HepG2 (cell line): ENCODE measurements around the gene ZNF33B. TPM values are rescaled to one million over a fixed set of nuclear protein-coding genes. Genes with fewer than 3 reads are reported as not detected.
A peak's percentile ranks its signal among the peaks of the same experiment; 100 is the strongest.

Experiments used
- AGO2 ChIP-seq: fragments of 200-400 bp; formaldehyde crosslinking; optimal IDR thresholded peaks from 2 replicates; pipeline ENCODE3; 2017; ENCODE audit warnings: mild to moderate bottlenecking, low read depth, low read length, moderate library complexity
- ASH2L ChIP-seq: fragments of 300-600, 200-600 bp; sonication (generic); IDR thresholded peaks from 2 replicates; pipeline ENCODE4 v1.7.0; 2017; ENCODE audit warnings: low read depth, mild to moderate bottlenecking, moderate library complexity, mixed read lengths, low read length; ENCODE audit not compliant: insufficient read length
- CEBPB ChIP-seq: IDR thresholded peaks from 2 replicates; pipeline ENCODE4 v1.6.1; 2011; ENCODE audit warnings: low read depth, low read length, improper control_type of control experiment, borderline replicate concordance
- ETS1 ChIP-seq: sonication (generic); formaldehyde crosslinking; IDR thresholded peaks from 2 replicates; pipeline ENCODE4 v1.4.0; 2020; ENCODE audit warnings: missing genetic modification reagents
- FOXJ3 ChIP-seq: sonication (generic); formaldehyde crosslinking; IDR thresholded peaks from 2 replicates; pipeline ENCODE4 v1.4.0; 2020; ENCODE audit warnings: missing genetic modification reagents, mild to moderate bottlenecking, borderline replicate concordance
- HHEX ChIP-seq: IDR thresholded peaks from 2 replicates; pipeline ENCODE4 v1.6.1; 2016; ENCODE audit warnings: control low read depth
- JDP2 ChIP-seq: sonication (generic); formaldehyde crosslinking; IDR thresholded peaks from 2 replicates; pipeline ENCODE4 v1.8.1; 2022; ENCODE audit warnings: missing genetic modification reagents, borderline replicate concordance
- MTERF4 ChIP-seq: sonication (generic); formaldehyde crosslinking; IDR thresholded peaks from 2 replicates; pipeline ENCODE4 v1.8.0; 2023; ENCODE audit warnings: mild to moderate bottlenecking, missing genetic modification reagents
- NFYC ChIP-seq: IDR thresholded peaks from 2 replicates; pipeline ENCODE4 v1.6.1; 2016; ENCODE audit warnings: missing genetic modification reagents, missing compliant biosample characterization
- NR0B2 ChIP-seq: sonication (generic); formaldehyde crosslinking; IDR thresholded peaks from 2 replicates; pipeline ENCODE4 v1.4.0; 2020; ENCODE audit warnings: mild to moderate bottlenecking, missing genetic modification reagents
- ONECUT2 ChIP-seq: sonication (generic); formaldehyde crosslinking; IDR thresholded peaks from 2 replicates; pipeline ENCODE4 v1.4.0; 2020; ENCODE audit warnings: missing genetic modification reagents
- PRPF4 ChIP-seq: fragments of 200-400 bp; formaldehyde crosslinking; IDR thresholded peaks from 2 replicates; pipeline ENCODE4 v1.6.1; 2016; ENCODE audit warnings: low read length, low read depth; ENCODE audit not compliant: poor library complexity, severe bottlenecking
- RAD51 ChIP-seq: fragments of 450-650 bp; IDR thresholded peaks from 2 replicates; pipeline ENCODE4 v1.6.1; 2016; ENCODE audit warnings: borderline replicate concordance
- RXRA ChIP-seq: sonication (generic); formaldehyde crosslinking; IDR thresholded peaks from 2 replicates; pipeline ENCODE4 v1.5.1; 2020; ENCODE audit warnings: missing genetic modification reagents
- SAP130 ChIP-seq: IDR thresholded peaks from 2 replicates; pipeline ENCODE4 v1.6.1; 2016; ENCODE audit warnings: low read depth
- ZBED4 ChIP-seq: sonication (generic); formaldehyde crosslinking; IDR thresholded peaks from 2 replicates; pipeline ENCODE4 v1.4.0; 2020; ENCODE audit warnings: missing genetic modification reagents, borderline replicate concordance
- ZBTB42 ChIP-seq: sonication (generic); formaldehyde crosslinking; IDR thresholded peaks from 2 replicates; pipeline ENCODE4 v1.5.0; 2020; ENCODE audit warnings: mild to moderate bottlenecking, missing genetic modification reagents
- ZBTB43 ChIP-seq: sonication (generic); formaldehyde crosslinking; conservative IDR thresholded peaks from 2 replicates; pipeline ENCODE4 v1.4.0; 2020; ENCODE audit warnings: missing genetic modification reagents
- ZFP36L2 ChIP-seq: sonication (generic); formaldehyde crosslinking; IDR thresholded peaks from 2 replicates; pipeline ENCODE4 v1.4.0; 2020; ENCODE audit warnings: missing genetic modification reagents
- ZKSCAN8 ChIP-seq: IDR thresholded peaks from 2 replicates; pipeline ENCODE4 v1.6.1; 2016; ENCODE audit warnings: borderline replicate concordance, missing genetic modification reagents, missing compliant biosample characterization
- ZNF20 ChIP-seq: sonication (generic); formaldehyde crosslinking; IDR thresholded peaks from 2 replicates; pipeline ENCODE4 v1.4.0; 2020; ENCODE audit warnings: mild to moderate bottlenecking, moderate library complexity, missing genetic modification reagents
- ZNF230 ChIP-seq: sonication (generic); formaldehyde crosslinking; IDR thresholded peaks from 2 replicates; pipeline ENCODE4 v1.4.0; 2020; ENCODE audit warnings: mild to moderate bottlenecking, missing genetic modification reagents
- ZNF292 ChIP-seq: sonication (generic); formaldehyde crosslinking; IDR thresholded peaks from 2 replicates; pipeline ENCODE4 v1.8.1; 2022; ENCODE audit warnings: mild to moderate bottlenecking, low read depth, missing genetic modification reagents, borderline replicate concordance
- ZNF713 ChIP-seq: sonication (generic); formaldehyde crosslinking; IDR thresholded peaks from 2 replicates; pipeline ENCODE4 v1.4.0; 2020; ENCODE audit warnings: mild to moderate bottlenecking, missing genetic modification reagents
- polyA plus RNA-seq, 8 experiments: library from polyadenylated mRNA; depleted of rRNA in 3 of 8; stranded (reverse) in 7 of 8; unstranded in 1 of 8; fragments of >200 nt; fragmentation: Illumina TruSeq in 4 of 8; extraction: Trizol in 4 of 8; gene quantifications; 2 replicates each; pipeline versions ENCODE4 v1.2.1 to v1.2.3, GENCODE V29; 2011 to 2016; ENCODE audit warnings: low read depth in 4 of 8, missing spikeins in 1 of 8, mixed read lengths in 1 of 8; ENCODE audit not compliant: insufficient read depth in 1 of 8
- total RNA-seq, 5 experiments: library from RNA; depleted of rRNA; stranded (reverse); fragments of >200 nt; fragmentation: Illumina TruSeq; extraction: Trizol; gene quantifications; 2 replicates each; pipeline ENCODE4 v1.2.3, GENCODE V29; 2016; ENCODE audit warnings: low read depth in 1 of 5

The ZNF33B gene
- total and polyA plus RNA-seq, 2 of the 13 experiments (the other 11 are each of a cell fraction or from before 2014, with no cell fraction given) = 18.4 to 23.5 TPM

- TF ChIP-seq MTERF4 (CRISPR knock-in tag) = no peak
- no peak for TF ChIP-seq ZNF20 (CRISPR knock-in tag)
- TF ChIP-seq FOXJ3 (CRISPR knock-in tag) = peak; percentile 21; the same call in 1 of the 2 replicates
- no peak for TF ChIP-seq ZBED4
- no peak for TF ChIP-seq ZKSCAN8 (CRISPR knock-in tag)
- TF ChIP-seq NFYC (CRISPR knock-in tag) = no peak
- TF ChIP-seq SAP130 (CRISPR knock-in tag) = peak; percentile 75; the same call in 1 of the 2 replicates
- no peak for TF ChIP-seq JDP2 (CRISPR knock-in tag)
- no peak for TF ChIP-seq ZBTB42 (CRISPR knock-in tag)
- no peak for TF ChIP-seq AGO2
- TF ChIP-seq ZFP36L2 = no peak
- TF ChIP-seq ZBTB43 (CRISPR knock-in tag) = no peak
- no peak for TF ChIP-seq NR0B2
- TF ChIP-seq ZNF292 (CRISPR knock-in tag) = no peak
- TF ChIP-seq ONECUT2 (CRISPR knock-in tag) = no peak
- TF ChIP-seq ETS1 (CRISPR knock-in tag) = no peak
- no peak for TF ChIP-seq CEBPB
- peak; percentile 42; the same call in 1 of the 2 replicates for TF ChIP-seq RXRA (CRISPR knock-in tag)
- TF ChIP-seq ZNF713 (CRISPR knock-in tag) = no peak
- no peak for TF ChIP-seq PRPF4
- peak; percentile 26 for TF ChIP-seq ASH2L
- TF ChIP-seq RAD51 = no peak
- no peak for TF ChIP-seq ZNF230 (CRISPR knock-in tag)
- no peak for TF ChIP-seq HHEX (CRISPR knock-in tag)
Measured at GRCh38 chr10:42543840-42544372, 94.5 kb downstream of the ZNF33B start (continued).
